HCEC 1CT (cell line): ENCODE measurements around the gene EIF2S2.
A peak's percentile ranks its signal among the peaks of the same experiment; 100 is the strongest.
"Not testable (repeated sequence)": the region's sequence is repeated elsewhere in the genome, so short reads cannot be mapped to it uniquely, and the experiment has no call there.

Experiments
- DNase-seq: peaks from one replicate; pipeline ENCODE4 v3.0.0-alpha.2; 2017

Gene EIF2S2

GRCh38 chr20:34111702-34112599 lies at the start of gene EIF2S2:
Gene EIF2S2, minus strand, starts transcription at chr20:34112243. Its CDS starts 133 bp downstream, at chr20:34112110.
- DNase-seq: peak; percentile 99

GRCh38 chr20:34157697-34158096 lies 45.7 kb upstream of the EIF2S2 start:
- not testable (repeated sequence) for DNase-seq

GRCh38 chr20:34155836-34156235 lies 43.8 kb upstream of the EIF2S2 start:
- no peak for DNase-seq

- not testable (repeated sequence) for DNase-seq
These were observed 41.1 kb upstream of the EIF2S2 start for GRCh38 chr20:34153169-34153568.

- not testable (repeated sequence) for DNase-seq
These were observed 40.0 kb upstream of the EIF2S2 start for GRCh38 chr20:34152073-34152472.

GRCh38 chr20:34150306-34151000 lies 38.4 kb upstream of the EIF2S2 start:
- DNase-seq: no peak

GRCh38 chr20:34145280-34145819 lies 33.3 kb upstream of the EIF2S2 start:
- no peak for DNase-seq

GRCh38 chr20:34143951-34144350 lies 31.9 kb upstream of the EIF2S2 start:
- no peak for DNase-seq

- no peak for DNase-seq
These were observed 30.1 kb upstream of the EIF2S2 start for GRCh38 chr20:34142121-34142520.

- no peak for DNase-seq
These were observed 29.2 kb upstream of the EIF2S2 start for GRCh38 chr20:34141293-34141692.

- not testable (repeated sequence) for DNase-seq
These were observed 23.7 kb upstream of the EIF2S2 start for GRCh38 chr20:34135525-34136275.

GRCh38 chr20:34133365-34133860 lies 21.4 kb upstream of the EIF2S2 start:
- not testable (repeated sequence) for DNase-seq

GRCh38 chr20:34132943-34133342 lies 20.9 kb upstream of the EIF2S2 start:
- not testable (repeated sequence) for DNase-seq

GRCh38 chr20:34132491-34132890 lies 20.4 kb upstream of the EIF2S2 start:
- DNase-seq: not testable (repeated sequence)

GRCh38 chr20:34131491-34131890 lies 19.4 kb upstream of the EIF2S2 start:
- no peak for DNase-seq

GRCh38 chr20:34129518-34130162 lies 17.6 kb upstream of the EIF2S2 start:
- peak; percentile 51 for DNase-seq

GRCh38 chr20:34127792-34128191 lies 15.7 kb upstream of the EIF2S2 start:
- DNase-seq: no peak

GRCh38 chr20:34124469-34125249 lies 12.6 kb upstream of the EIF2S2 start:
- DNase-seq: no peak

- DNase-seq: no peak
These were observed 11.3 kb upstream of the EIF2S2 start for GRCh38 chr20:34123309-34123708.

GRCh38 chr20:34122274-34122980 lies 10.4 kb upstream of the EIF2S2 start:
- DNase-seq: no peak

GRCh38 chr20:34120213-34120612 lies 8.2 kb upstream of the EIF2S2 start:
- DNase-seq: no peak
